Left lung (tissue), 10 donors: ENCODE data around the gene TAGLN. TPM values are rescaled to one million over a fixed set of nuclear protein-coding genes. Genes with fewer than 3 reads are reported as not detected.
"Not testable (repeated sequence)": the region's sequence is repeated elsewhere in the genome, so short reads cannot be mapped to it uniquely, and the experiment has no call there.

Experiments used
- ATAC-seq: fragments of 200-7000 bp; cut with Tn5 transposase; one replicate; pipeline ENCODE4 v1.9.1; 2020; ENCODE audit warnings: moderate library complexity
- DNase-seq, 4 donors: peaks; one replicate each; pipeline ENCODE4 v3.0.0-alpha.2; 2013 to 2020
- H3K27ac ChIP-seq, 2 donors: fragments of 200-600 bp; sonication (generic) in 1 of 2; one replicate each; pipeline versions ENCODE4 v1.5.0 to v1.8.0; 2020 to 2021
- H3K27me3 ChIP-seq, 2 donors: fragments of 200-600 bp; sonication (generic) in 1 of 2; one replicate each; pipeline versions ENCODE4 v1.5.0 to v1.8.0; 2020 to 2021
- H3K36me3 ChIP-seq, 2 donors: fragments of 200-600 bp; sonication (generic) in 1 of 2; one replicate each; pipeline versions ENCODE4 v1.5.0 to v1.8.0; 2020 to 2021
- H3K4me1 ChIP-seq, 2 donors: fragments of 200-600 bp; one replicate each; pipeline ENCODE4 v1.8.0; 2021
- H3K4me3 ChIP-seq, 2 donors: fragments of 200-600 bp; sonication (generic) in 1 of 2; one replicate each; pipeline versions ENCODE4 v1.5.0 to v1.8.0; 2020 to 2021; ENCODE audit warnings: mild to moderate bottlenecking in 1 of 2
- H3K9me3 ChIP-seq, 2 donors: fragments of 200-600 bp; sonication (generic) in 1 of 2; one replicate each; pipeline versions ENCODE4 v1.5.0 to v1.8.0; 2020 to 2021
- CTCF ChIP-seq, 2 donors: fragments of 200-600 bp; sonication (generic) in 1 of 2; IDR thresholded peaks; one replicate each; pipeline versions ENCODE4 v1.5.0 to v1.8.0; 2021; ENCODE audit warnings: antibody characterized with exemption in 2 of 2
- intact Hi-C, 2 donors: fragments of 100-400 bp; cut with DNase I; formaldehyde crosslinking; loops; one replicate each; pipeline versions ENCODE4 v1.11.2 to v1.14.2; 2022
- polyA plus RNA-seq, 6 donors: library from polyadenylated mRNA; unstranded; fragments of 120-200 nt; gene quantifications; one replicate each; pipeline ENCODE4 v1.2.1, GENCODE V29; 2013; ENCODE audit not compliant: insufficient read length in 6 of 6
- total RNA-seq, 2 donors: library from RNA; stranded (reverse); fragmentation: NEBNext Ultra II Directional; extraction: Animal tissue kit (Norgen Biotek cat#: 25700); gene quantifications; one replicate each; pipeline ENCODE4 v1.2.1, GENCODE V29; 2021
- donor health status: DM: no; HTN: yes; CAD: no.
- donor health status: DM: no; HTN: no; CAD: no.

The TAGLN gene
- total and polyA plus RNA-seq, 8 donors = 104 to 763 (median 207) TPM

DNA sequence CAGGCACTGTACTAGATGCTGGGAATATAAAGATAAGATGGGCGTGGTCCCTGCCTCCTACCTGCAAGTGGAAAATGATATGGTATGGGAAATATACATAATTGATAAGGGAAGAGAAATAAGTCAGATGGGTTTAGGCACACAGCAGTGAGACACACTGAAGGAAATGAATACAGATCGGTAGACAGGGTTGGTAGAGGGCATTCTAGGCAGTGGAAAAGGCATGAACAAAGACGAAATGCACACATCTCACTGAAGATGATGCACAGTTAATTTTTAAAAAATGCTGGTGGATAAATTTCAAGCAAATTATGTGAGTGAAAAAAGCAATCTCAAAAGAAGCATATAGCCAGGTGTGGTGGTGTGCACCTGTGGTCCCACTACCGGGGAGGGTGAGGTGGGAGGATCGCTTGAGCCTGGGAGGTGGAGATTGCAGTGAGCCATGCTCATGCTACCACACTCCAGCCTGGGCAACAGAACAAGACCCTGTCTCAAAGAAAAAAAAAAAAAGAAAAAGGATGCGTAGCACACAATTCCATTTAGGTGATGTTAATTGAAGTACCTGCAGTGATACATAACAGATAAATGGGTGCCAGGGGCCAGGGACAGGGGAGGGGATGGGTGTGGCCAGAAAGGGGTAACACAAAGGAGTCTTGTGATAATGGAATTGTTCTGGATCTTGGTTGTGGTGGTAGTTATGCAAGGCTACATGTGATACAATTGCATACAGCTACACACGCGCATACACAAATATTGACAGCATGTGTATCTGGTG is 10.4 kb downstream of the TAGLN start:
- intact Hi-C loops, DNase-seq, ATAC-seq: not testable (repeated sequence)

GRCh38 chr11:117210620-117211019 is 11.4 kb downstream of the TAGLN start:
- Histone ChIP-seq H3K4me1 (no peaks in the 10 kb centered on the region), H3K27me3 (no peaks in the 10 kb centered on the region), H3K36me3 (peaks cover 0 to 54% of the 10 kb centered on the region in 2 donors), H3K9me3 (no peaks in the 10 kb centered on the region), H3K4me3 (no peak overlapping the region), H3K27ac (no peak overlapping the region)
- ATAC-seq (no peak), DNase-seq (no peak)
- TF ChIP-seq CTCF (IDR thresholded peaks at IDR 0.05) = no peak
- intact Hi-C loops = no loop called here

More for the DNA sequence above, 10.4 kb downstream of the TAGLN start:
- peaks cover 0 to 57% of the 10 kb centered on the region in 2 donors for H3K36me3 ChIP-seq
- H3K27me3 ChIP-seq, H3K4me3 ChIP-seq, H3K27ac ChIP-seq, H3K9me3 ChIP-seq, H3K4me1 ChIP-seq: not testable (repeated sequence)

- intact Hi-C loops = no loop called here
- Histone ChIP-seq H3K4me3 (no peak overlapping the region), H3K27ac (no peak overlapping the region), H3K27me3 (no peaks in the 10 kb centered on the region), H3K4me1 (no peaks in the 10 kb centered on the region), H3K9me3 (no peaks in the 10 kb centered on the region), H3K36me3 (peaks cover 0 to 72% of the 10 kb centered on the region in 2 donors)
- no peak for ATAC-seq
- TF ChIP-seq CTCF (IDR thresholded peaks at IDR 0.05) = no peak
- DNase-seq = no peak
These were observed 13.7 kb downstream of the TAGLN start for GRCh38 chr11:117212697-117213355.

GRCh38 chr11:117214404-117215110 is 15.4 kb downstream of the TAGLN start:
- Histone ChIP-seq H3K9me3 (no peaks in the 10 kb centered on the region), H3K4me3 (no peak overlapping the region), H3K27ac (no peak overlapping the region), H3K27me3 (no peaks in the 10 kb centered on the region), H3K4me1 (no peaks in the 10 kb centered on the region), H3K36me3 (peaks cover 0 to 88% of the 10 kb centered on the region in 2 donors)
- DNase-seq = no peak
- intact Hi-C loops = no loop called here
- ATAC-seq = no peak
- TF ChIP-seq CTCF (IDR thresholded peaks at IDR 0.05) = no peak

DNA sequence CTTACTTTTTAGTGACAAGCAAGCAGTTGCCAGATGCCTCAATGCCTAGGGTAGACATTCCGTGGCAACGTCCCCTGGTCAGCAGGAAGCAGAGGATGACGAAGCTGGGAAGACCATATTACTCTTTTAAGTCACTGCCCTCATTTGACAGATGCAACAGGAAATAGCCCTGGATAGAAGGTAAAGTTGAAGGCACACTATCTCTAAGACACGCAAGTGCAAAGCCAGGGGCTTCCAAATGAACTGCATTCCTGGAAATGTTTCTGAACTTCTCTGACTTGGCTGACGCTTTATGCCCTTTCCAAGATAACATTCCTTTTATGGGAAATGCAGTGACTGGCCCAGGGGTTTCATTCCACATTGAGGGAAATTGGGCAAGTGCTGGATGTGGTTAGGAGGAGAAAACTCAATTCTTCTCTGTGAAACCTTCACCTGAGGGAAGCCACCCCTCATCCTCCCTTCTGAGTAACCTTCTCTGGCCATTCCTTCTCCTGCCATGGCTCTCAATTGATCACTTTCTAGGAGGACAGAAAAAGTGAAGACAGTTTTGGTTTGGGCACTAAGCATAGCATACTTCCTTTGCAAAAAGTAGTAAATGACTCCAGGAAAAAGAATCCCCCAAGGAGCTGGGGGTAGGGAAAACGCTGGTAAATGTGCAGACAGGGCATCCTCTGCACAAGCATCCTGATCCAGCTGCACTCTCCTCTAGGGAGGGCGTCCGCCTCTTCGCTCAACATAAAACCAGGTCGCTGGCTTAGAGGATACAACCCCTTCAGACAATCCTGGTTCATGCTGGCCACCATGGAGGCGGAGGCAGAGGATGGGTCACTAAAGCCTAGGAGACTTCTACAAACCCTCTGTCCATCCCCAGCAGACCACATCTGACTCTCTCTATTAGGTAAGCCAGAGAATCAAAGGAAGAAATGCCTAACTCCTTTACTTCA is 18.2 kb downstream of the TAGLN start:
- DNase-seq = no peak
- no peak for ATAC-seq
- H3K4me1 ChIP-seq = peaks cover 12 to 20% of the 10 kb centered on the region in 2 donors
- no peak overlapping the region for H3K27ac ChIP-seq
- no peak overlapping the region for H3K4me3 ChIP-seq
- no peak for TF ChIP-seq CTCF (IDR thresholded peaks at IDR 0.05)
- no peaks in the 10 kb centered on the region for H3K27me3 ChIP-seq
- H3K36me3 ChIP-seq = peaks cover 0 to 96% of the 10 kb centered on the region in 2 donors
- H3K9me3 ChIP-seq = no peaks in the 10 kb centered on the region
- intact Hi-C loops = no loop called here
